Testis (tissue), 5 donors: ENCODE results near the gene NDRG4. TPM values are rescaled to one million over a fixed set of nuclear protein-coding genes. Genes with fewer than 3 reads are reported as not detected.
A peak's percentile ranks its signal among the peaks of the same experiment; 100 is the strongest.

ENCODE experiments used
- DNase-seq: peaks from one replicate; pipeline ENCODE4 v3.0.0-alpha.2; 2019
- H3K27ac ChIP-seq, 2 donors: fragments of 200-600 bp; sonication (generic); one replicate each; pipeline ENCODE4 v1.5.1; 2019
- H3K27me3 ChIP-seq: fragments of 200-600 bp; sonication (generic); one replicate; pipeline ENCODE4 v1.5.1; 2019
- H3K36me3 ChIP-seq: fragments of 200-600 bp; sonication (generic); one replicate; pipeline ENCODE4 v1.5.1; 2017; ENCODE audit warnings: low read depth; ENCODE audit errors: missing control alignments
- H3K4me1 ChIP-seq: fragments of 200-600 bp; sonication (generic); one replicate; pipeline ENCODE4 v1.5.1; 2019
- H3K4me3 ChIP-seq, 2 donors: fragments of 200-600 bp; sonication (generic); one replicate each; pipeline ENCODE4 v1.5.1; 2017 to 2019
- H3K9me3 ChIP-seq: fragments of 200-600 bp; sonication (generic); one replicate; pipeline ENCODE4 v1.5.1; 2017
- POLR2A ChIP-seq: fragments of 450-650 bp; IDR thresholded peaks from one replicate; pipeline ENCODE4 v1.6.1; 2017; ENCODE audit warnings: antibody characterized with exemption, mild to moderate bottlenecking, moderate library complexity
- WGBS, 2 donors: methylation state at CpG; one replicate each; pipeline ENCODE4 v1.1.5; 2018; 5-methylcytosine and 5-hydroxymethylcytosine counted together
- intact Hi-C: fragments of 100-400 bp; cut with DNase I; formaldehyde crosslinking; loops from one replicate; pipeline ENCODE4 v1.15.1; 2023; ENCODE audit warnings: low total_unique reads
- long read RNA-seq, 2 donors: transcript quantifications; one replicate each; lab custom pipeline, GENCODE V29; 2026
- polyA plus RNA-seq: library from polyadenylated mRNA; stranded (reverse); fragments of 350-450 nt; fragmentation: Illumina TruSeq; extraction: RNeasy Lipid Tissue Mini Kit (QIAGEN cat#74804); gene quantifications from one replicate; pipeline ENCODE4 v1.2.3, GENCODE V29; 2014; ENCODE audit warnings: low read depth, low replicate concordance; ENCODE audit not compliant: insufficient read depth
- total RNA-seq, 2 donors: library from RNA; depleted of rRNA; stranded (reverse); fragments of >200 nt; gene quantifications; one replicate each; pipeline ENCODE4 v1.2.3, GENCODE V29; 2016
- TF ChIP-seq, protein P1 (sequence below), 3 experiments: fragments of 450-650 bp in 2 of 3; fragments of 200-600 bp in 1 of 3; sonication (generic) in 1 of 3; IDR thresholded peaks; one replicate each; pipeline ENCODE4 v1.5.1; 2016 to 2019; ENCODE audit warnings: antibody characterized with exemption in 3 of 3, mild to moderate bottlenecking in 2 of 3, moderate library complexity in 1 of 3

NDRG4 gene, protein sequence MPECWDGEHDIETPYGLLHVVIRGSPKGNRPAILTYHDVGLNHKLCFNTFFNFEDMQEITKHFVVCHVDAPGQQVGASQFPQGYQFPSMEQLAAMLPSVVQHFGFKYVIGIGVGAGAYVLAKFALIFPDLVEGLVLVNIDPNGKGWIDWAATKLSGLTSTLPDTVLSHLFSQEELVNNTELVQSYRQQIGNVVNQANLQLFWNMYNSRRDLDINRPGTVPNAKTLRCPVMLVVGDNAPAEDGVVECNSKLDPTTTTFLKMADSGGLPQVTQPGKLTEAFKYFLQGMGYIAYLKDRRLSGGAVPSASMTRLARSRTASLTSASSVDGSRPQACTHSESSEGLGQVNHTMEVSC
- total RNA-seq (100 to 1,000 TPM; 375 to 444 TPM), polyA plus RNA-seq (142 TPM)
- long read RNA-seq, donor 1, transcript NDRG4-201 (16 exons, 3,324 nt): minor isoform, 7 of 30 reads
- long read RNA-seq, donor 1, transcript NDRG4-219 (1 exons, 2,700 nt): major isoform, 22 of 30 reads
- long read RNA-seq, donor 1, partial matches to known transcripts: 0 of 30 reads
- long read RNA-seq, donor 1, other reads (novel, unspliced or antisense): 0 of 30 reads
- long read RNA-seq, donor 2, transcript NDRG4-201 (16 exons, 3,324 nt): minor isoform, 8 of 79 reads
- long read RNA-seq, donor 2, transcript NDRG4-219 (1 exons, 2,700 nt): major isoform, 28 of 79 reads
- long read RNA-seq, donor 2, partial matches to known transcripts: 28 of 79 reads
- long read RNA-seq, donor 2, other reads (novel, unspliced or antisense): 14 of 79 reads

DNA sequence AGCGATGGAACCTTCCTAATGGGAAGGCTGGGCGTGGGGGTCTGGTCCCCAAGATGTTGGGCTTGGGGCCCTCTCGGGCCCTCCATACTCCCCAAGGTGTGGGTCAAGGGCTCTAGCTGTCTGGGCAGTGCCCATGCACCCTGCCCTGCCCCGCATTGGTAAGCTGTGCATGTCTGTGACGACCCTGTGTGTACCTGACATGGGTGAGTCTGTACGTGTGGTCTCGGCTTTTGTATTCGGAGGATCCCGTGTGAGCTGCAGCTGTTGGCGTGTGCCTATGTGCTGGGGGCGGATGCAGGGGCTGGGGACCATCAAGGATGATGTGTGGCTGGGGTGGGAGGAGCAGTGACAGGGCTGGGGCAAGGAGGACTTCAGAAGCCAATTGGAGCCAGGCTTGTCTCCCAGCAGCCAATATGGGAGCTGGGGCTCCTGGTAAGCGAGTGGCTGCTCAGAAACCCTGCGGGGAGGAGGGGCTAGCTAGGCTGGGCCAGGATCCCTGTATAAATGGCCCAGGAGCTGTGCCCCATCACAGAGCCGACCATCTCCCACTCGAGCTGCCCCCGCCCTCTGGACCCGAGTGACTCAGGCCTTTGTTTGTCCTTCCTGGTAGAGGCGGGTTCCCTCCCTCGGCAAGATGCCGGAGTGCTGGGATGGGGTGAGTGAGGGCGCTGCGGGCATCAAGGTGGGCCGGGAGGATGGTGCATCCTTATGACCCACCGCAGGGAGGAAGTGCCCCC lies at the start of gene NDRG4:
Gene NDRG4 (plus strand): TSS at position 529 of the 737 bp plus-strand sequence. CDS start 106 bp downstream, at position 635.
- peak within 1 kb of the TSS in 1 of 2 donors; percentile 33 for H3K4me3 ChIP-seq
- no peak within 1 kb of the TSS for H3K27ac ChIP-seq
- H3K4me1 ChIP-seq: peaks cover 42% of the 10 kb centered on the region
- intact Hi-C loops: no loop called here
- DNase-seq: peak; percentile 71
- H3K36me3 ChIP-seq: no peaks in the 10 kb centered on the region
- no peaks in the 10 kb centered on the region for H3K9me3 ChIP-seq
- H3K27me3 ChIP-seq: no peaks in the 10 kb centered on the region
- TF ChIP-seq POLR2A: no peak
- TF ChIP-seq, protein P1, sequence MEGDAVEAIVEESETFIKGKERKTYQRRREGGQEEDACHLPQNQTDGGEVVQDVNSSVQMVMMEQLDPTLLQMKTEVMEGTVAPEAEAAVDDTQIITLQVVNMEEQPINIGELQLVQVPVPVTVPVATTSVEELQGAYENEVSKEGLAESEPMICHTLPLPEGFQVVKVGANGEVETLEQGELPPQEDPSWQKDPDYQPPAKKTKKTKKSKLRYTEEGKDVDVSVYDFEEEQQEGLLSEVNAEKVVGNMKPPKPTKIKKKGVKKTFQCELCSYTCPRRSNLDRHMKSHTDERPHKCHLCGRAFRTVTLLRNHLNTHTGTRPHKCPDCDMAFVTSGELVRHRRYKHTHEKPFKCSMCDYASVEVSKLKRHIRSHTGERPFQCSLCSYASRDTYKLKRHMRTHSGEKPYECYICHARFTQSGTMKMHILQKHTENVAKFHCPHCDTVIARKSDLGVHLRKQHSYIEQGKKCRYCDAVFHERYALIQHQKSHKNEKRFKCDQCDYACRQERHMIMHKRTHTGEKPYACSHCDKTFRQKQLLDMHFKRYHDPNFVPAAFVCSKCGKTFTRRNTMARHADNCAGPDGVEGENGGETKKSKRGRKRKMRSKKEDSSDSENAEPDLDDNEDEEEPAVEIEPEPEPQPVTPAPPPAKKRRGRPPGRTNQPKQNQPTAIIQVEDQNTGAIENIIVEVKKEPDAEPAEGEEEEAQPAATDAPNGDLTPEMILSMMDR (IDR thresholded peaks at IDR 0.05): no peak
- WGBS, 2 donors: 17 to 64% methylated on average over 17 to 22 of the region's 24 CpGs

DNA sequence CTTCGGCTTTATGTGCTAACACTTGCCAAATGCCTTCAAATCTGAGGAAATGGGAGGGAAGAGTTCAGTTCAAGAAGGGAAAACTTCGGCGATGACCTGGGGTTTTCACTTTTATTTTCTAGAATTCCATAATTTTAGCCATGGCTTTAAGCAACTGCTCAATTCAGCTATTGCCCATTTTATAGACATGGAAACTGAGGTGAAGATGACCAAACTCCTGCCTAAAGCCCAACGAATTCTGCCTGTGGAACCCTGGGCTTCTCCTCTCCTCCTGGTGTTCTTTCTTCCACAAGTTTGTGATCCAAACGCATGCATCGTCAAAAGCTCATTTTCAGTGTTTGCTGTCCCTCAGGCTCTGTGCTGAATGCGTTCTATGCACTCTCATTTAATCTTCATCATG lies 49.4 kb upstream of the NDRG4 start:
- H3K4me3 ChIP-seq: no peak overlapping the region
- no peaks in the 10 kb centered on the region for H3K36me3 ChIP-seq
- no peaks in the 10 kb centered on the region for H3K9me3 ChIP-seq
- H3K4me1 ChIP-seq: peaks cover 2% of the 10 kb centered on the region
- no peaks in the 10 kb centered on the region for H3K27me3 ChIP-seq
- intact Hi-C loops: no loop called here
- H3K27ac ChIP-seq: no peak overlapping the region
- 91 to 93% methylated on average over 7 of the region's 7 CpGs for whole genome bisulfite sequencing, 2 donors
- DNase-seq: no peak
- TF ChIP-seq, protein P1 (IDR thresholded peaks at IDR 0.05): no peak
- TF ChIP-seq POLR2A: no peak

DNA sequence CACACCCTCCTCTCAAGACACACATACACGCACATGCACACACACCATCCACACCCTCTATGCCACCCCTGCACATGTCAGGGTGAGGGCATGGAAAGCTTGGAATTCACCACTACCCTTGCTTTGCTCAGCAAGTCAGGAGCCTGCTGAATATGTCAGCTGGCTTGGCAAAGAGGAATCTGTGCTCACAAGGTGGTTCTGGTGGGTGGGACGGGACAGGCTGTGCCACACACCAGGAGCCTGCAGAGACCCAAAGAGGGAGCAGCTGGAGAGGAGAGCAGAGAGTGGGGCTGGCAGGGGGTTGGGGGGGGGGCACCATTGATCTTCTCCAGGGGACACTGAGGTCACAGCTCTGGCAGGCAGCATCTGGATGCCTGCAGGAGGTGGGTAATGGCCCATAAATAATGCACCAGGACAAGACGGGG lies 48.7 kb upstream of the NDRG4 start:
- intact Hi-C loops: no loop called here
- Histone ChIP-seq H3K27ac (no peak overlapping the region), H3K9me3 (no peaks in the 10 kb centered on the region), H3K4me1 (peaks cover 6% of the 10 kb centered on the region), H3K27me3 (no peaks in the 10 kb centered on the region), H3K36me3 (no peaks in the 10 kb centered on the region), H3K4me3 (no peak overlapping the region)
- WGBS, 2 donors: 83 to 85% methylated on average over 2 to 3 of the region's 3 CpGs
- no peak for DNase-seq
- TF ChIP-seq, protein P1 (IDR thresholded peaks at IDR 0.05): no peak
- no peak for TF ChIP-seq POLR2A

DNA sequence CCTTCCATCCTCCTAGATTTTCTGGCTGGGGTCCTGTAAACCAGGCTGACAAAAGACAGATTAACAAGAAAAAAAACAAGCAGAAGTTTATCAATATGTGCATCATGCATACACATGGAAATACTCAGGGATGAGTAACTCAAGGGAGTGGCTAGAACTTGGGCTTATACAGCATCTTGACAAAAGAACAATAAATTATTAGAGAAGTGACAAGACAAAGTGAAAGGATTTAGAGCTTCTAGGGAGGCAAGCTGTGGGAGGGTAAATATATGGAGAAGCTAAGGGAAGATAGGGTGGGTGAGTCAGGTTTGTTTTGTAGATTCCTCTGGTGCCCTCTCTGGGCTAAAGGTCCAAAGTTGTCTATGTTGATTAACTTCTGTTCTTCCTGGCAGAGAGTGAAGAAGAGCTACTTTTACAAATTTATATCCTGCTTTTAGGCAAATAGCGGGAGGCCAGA lies 48.0 kb upstream of the NDRG4 start:
- Histone ChIP-seq H3K27me3 (no peaks in the 10 kb centered on the region), H3K9me3 (no peaks in the 10 kb centered on the region), H3K36me3 (no peaks in the 10 kb centered on the region), H3K4me3 (no peak overlapping the region), H3K4me1 (peaks cover 9% of the 10 kb centered on the region), H3K27ac (no peak overlapping the region)
- 85 to 90% methylated on average over 1 of the region's 1 CpG for WGBS, 2 donors
- intact Hi-C loops: no loop called here
- no peak for DNase-seq
- TF ChIP-seq POLR2A: no peak
